HUES64 (cell line): ENCODE results near the gene CHI3L1.

Experiments used
- H3K27ac ChIP-seq: 2 replicates; pipeline ENCODE4 v1.7.0; 2013; ENCODE audit warnings: low read depth, low read length, inconsistent platforms
- H3K27me3 ChIP-seq: 2 replicates; pipeline ENCODE4 v1.6.1; 2013; ENCODE audit warnings: mild to moderate bottlenecking, low read length; ENCODE audit not compliant: insufficient read depth
- H3K36me3 ChIP-seq: 2 replicates; pipeline ENCODE4 v1.6.1; 2013; ENCODE audit warnings: mild to moderate bottlenecking, low read length; ENCODE audit not compliant: insufficient read depth
- H3K4me1 ChIP-seq: 2 replicates; pipeline ENCODE4 v1.6.1; 2013; ENCODE audit warnings: mild to moderate bottlenecking, low read length, moderate library complexity; ENCODE audit not compliant: insufficient read depth
- H3K4me3 ChIP-seq: 2 replicates; pipeline ENCODE4 v1.5.1; 2013; ENCODE audit warnings: mild to moderate bottlenecking, low read length, moderate library complexity
- H3K9ac ChIP-seq: 2 replicates; pipeline ENCODE4 v1.6.1; 2013; ENCODE audit warnings: mild to moderate bottlenecking, low read depth, low read length
- H3K9me3 ChIP-seq: 2 replicates; pipeline ENCODE4 v1.6.1; 2013; ENCODE audit warnings: low read depth, low read length; ENCODE audit not compliant: insufficient read depth
- WGBS: fragments of 150-250, 120-280 bp; methylation state at CpG from one replicate; pipeline ENCODE4 v1.1.7; 2013; ENCODE audit warnings: missing lambda C conversion rate; 5-methylcytosine and 5-hydroxymethylcytosine counted together

CHI3L1 gene

DNA sequence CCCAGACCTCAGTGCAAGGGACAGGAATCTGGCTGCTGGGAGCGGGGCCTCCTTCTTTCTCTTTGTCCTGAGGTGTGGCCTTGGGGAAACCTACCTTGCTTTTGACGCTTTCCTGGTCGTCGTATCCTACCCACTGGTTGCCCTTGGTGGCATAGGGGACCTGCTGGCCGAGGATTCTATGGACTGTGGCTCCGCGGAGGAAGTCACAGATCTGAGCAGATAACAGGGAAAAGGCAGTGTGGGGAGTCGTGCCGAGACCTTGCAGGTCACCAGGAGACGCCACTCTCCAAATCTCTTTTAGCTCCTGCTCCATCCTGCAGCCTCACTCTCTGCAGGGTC lies 6.9 kb downstream of the CHI3L1 start:
- peaks cover 20% of the 10 kb centered on the region; the same call in 1 of the 2 replicates for H3K4me1 ChIP-seq
- H3K4me3 ChIP-seq, result no peak overlapping the region
- no peaks in the 10 kb centered on the region for H3K36me3 ChIP-seq
- no peak overlapping the region for H3K9ac ChIP-seq
- 82% methylated on average over 10 of the region's 10 CpGs for WGBS
- H3K9me3 ChIP-seq, result no peaks in the 10 kb centered on the region
- no peaks in the 10 kb centered on the region for H3K27me3 ChIP-seq
- H3K27ac ChIP-seq, result no peak overlapping the region

DNA sequence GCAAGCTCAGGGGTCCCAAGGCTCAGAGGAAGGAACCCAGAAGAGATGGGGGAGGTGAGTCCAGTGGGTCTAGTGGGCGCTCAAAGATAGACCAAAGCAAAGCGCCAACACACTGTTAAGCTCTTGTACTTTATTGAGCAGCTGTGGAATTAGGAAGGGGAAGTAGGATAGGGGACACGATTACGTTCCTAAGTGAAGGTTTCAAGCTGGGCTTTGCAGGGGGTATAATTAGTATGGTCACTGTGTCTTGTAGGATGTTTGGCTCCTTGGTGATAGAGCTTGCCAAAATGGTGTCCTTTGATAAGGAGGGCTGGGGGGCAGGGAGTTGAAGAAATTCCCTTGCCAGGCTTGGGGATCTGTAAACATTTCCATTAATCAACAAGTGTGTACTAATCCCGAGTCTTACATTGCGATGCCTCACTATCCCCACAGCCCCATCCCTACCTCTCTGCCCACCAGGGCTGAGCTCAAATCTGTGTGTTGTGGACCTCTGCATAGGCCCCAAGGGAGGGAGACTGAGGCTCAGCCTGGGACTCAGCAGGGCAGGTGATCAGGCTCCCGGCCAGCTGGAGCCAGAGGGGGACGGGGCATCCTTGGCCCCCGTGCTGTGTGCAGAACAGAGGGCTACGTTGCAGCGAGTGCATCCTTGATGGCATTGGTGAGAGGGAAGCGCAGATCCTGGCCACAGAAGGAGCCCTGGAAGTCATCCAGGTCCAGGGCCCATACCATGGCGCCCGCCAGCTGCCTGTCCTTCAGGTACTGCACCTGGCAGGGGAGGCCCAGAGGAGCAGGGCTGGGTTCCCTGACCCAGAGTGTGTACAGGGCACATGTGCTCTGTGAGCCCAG lies 7.5 kb downstream of the CHI3L1 start:
- H3K36me3 ChIP-seq, result no peaks in the 10 kb centered on the region
- H3K27ac ChIP-seq, result peak overlapping the region; percentile 32; the same call in 1 of the 2 replicates
- H3K9ac ChIP-seq, result no peak overlapping the region; the same call in 1 of the 2 replicates
- no peaks in the 10 kb centered on the region for H3K9me3 ChIP-seq
- WGBS, result 90% methylated on average over 14 of the region's 14 CpGs
- H3K27me3 ChIP-seq, result no peaks in the 10 kb centered on the region
- H3K4me3 ChIP-seq, result no peak overlapping the region
- H3K4me1 ChIP-seq, result peaks cover 20% of the 10 kb centered on the region; the same call in 1 of the 2 replicates

DNA sequence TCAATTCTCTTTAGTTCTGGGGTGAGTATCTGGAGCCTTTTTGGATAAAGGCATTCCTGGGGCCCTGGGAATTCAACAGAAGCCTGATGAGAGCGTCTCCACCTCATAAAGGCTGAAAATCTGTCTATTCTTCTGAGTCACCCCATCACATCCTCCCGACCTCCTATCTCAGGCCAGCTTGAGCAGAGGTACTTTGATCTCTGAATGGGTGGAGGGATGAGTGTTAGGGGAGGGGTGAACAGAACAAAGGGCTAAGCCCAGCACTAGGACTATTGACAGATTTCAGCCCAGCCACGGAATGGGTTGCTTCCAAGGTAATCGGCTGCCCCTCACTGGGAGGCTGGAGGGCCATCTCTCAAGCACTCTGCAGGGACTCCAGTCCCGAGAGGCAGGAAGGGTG lies 8.4 kb downstream of the CHI3L1 start:
- Histone ChIP-seq H3K27ac (peak overlapping the region; percentile 32; the same call in 1 of the 2 replicates), H3K36me3 (no peaks in the 10 kb centered on the region), H3K27me3 (no peaks in the 10 kb centered on the region), H3K9ac (no peak overlapping the region), H3K9me3 (no peaks in the 10 kb centered on the region), H3K4me1 (peaks cover 23% of the 10 kb centered on the region; the same call in 1 of the 2 replicates), H3K4me3 (no peak overlapping the region)
- 13% methylated on average over 5 of the region's 5 CpGs for WGBS

DNA sequence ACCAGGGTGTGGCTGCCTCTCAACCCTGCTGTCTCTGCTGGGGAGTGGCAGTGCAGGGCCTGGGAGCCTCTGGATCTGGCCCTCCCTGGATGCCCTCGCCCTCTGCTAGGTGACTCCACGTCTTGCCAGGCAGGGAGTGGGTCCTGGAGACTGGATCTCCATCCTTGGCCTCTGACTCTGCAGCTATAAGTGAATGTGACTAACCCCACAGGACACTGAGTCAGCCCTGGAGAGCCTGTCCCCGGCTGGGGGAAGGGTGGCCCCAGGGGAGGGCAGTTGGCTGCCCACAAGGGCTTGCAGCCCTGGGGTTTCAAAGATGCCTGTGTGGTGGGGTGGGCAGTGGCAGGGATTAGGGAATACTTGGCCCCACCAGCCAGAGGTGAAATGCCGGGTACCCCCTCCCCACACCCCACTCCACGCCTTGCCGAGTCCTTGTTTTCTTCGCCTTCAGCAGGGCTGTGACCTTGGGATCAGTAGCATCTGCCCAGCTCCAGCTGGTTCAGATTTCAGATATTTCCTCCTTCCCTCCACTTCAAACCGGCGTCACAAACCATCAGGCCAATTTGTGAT lies 8.9 kb downstream of the CHI3L1 start:
- Histone ChIP-seq H3K9ac (no peak overlapping the region), H3K9me3 (no peaks in the 10 kb centered on the region), H3K27me3 (no peaks in the 10 kb centered on the region), H3K4me1 (peaks cover 23% of the 10 kb centered on the region; the same call in 1 of the 2 replicates), H3K36me3 (no peaks in the 10 kb centered on the region), H3K27ac (peak overlapping the region; percentile 19; the same call in 1 of the 2 replicates), H3K4me3 (no peak overlapping the region)
- 50% methylated on average over 9 of the region's 9 CpGs for WGBS

DNA sequence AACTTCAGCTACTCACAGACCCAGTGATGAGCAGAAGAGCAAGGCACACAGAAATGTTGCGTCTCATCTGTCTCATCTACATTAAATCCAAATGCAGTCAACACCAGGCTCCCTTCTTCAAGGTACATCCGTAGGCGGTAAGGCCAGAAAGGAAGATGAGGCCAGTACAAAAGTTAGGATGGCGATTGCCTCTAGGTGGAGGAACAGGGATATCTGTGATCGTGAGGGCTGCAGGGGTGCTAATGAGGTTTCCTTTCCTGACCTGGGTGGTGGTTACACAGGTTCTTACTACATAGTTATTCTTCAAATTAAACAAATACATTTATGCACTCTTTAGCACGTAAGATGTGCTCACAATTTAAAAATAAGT lies 9.5 kb downstream of the CHI3L1 start:
- Histone ChIP-seq H3K9ac (no peak overlapping the region), H3K27me3 (no peaks in the 10 kb centered on the region), H3K9me3 (no peaks in the 10 kb centered on the region), H3K36me3 (no peaks in the 10 kb centered on the region), H3K4me3 (no peak overlapping the region), H3K27ac (no peak overlapping the region), H3K4me1 (peaks cover 23% of the 10 kb centered on the region; the same call in 1 of the 2 replicates)
- 77% methylated on average over 6 of the region's 6 CpGs for whole genome bisulfite sequencing

DNA sequence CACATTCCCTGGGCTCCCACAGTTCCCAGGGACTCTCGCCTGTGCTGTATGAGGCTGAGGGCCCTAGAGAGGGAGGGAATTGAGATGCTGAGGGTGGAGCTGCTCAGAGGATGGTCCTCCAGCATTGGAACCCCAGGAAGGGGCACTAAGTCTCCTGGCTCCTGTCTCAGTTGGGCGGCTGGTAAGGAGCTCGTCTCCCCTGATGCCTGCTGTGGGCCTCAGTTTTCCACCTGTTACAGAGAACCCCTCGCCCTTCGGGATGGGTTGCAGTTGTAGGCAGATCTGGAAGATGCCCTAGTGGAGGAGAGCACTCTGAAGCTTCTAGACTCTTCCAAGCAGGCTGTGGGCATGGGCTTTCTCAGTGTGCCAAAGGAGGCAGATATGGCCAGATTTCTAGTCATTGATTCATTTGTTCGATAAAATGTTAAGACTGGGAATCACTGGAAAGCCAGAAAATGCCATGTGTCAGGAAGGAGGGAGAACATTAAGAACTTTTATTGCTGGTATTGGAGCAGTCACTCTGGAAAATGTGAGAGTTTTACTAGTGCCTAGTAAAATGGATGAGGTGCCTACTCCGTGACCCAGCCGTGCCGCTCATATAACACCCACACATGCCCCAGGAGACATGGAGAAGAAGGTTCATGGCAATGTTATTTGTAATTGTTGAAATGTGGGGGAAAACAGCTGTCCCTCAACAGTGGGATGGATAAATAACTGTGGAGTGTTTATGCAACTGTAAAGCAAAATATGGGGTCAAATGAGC lies 10.1 kb downstream of the CHI3L1 start:
- Histone ChIP-seq H3K9ac (no peak overlapping the region), H3K27ac (no peak overlapping the region), H3K4me3 (no peak overlapping the region), H3K27me3 (no peaks in the 10 kb centered on the region), H3K36me3 (no peaks in the 10 kb centered on the region), H3K4me1 (peaks cover 23% of the 10 kb centered on the region; the same call in 1 of the 2 replicates), H3K9me3 (no peaks in the 10 kb centered on the region)
- 96% methylated on average over 9 of the region's 9 CpGs for WGBS

DNA sequence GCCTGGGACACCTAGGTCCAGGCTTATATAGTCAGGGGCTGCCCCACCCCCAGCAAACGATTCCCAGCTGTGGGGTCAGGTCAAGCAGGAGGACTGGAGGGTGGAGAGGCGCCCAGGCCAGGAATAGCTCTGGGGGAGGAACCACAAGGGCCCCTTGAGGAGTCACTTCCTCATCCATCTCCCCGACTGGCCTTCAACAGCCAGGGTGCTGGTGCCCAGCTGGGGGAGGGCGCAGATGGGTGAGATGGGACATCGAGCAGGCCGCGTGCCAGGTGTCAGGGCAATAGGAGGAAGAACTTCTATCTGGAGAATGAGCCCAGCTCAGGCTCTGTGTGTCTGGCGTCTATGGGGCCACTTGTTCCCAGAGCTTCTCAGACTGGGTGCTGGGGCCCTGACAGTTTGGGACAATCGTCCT lies 10.7 kb downstream of the CHI3L1 start:
- 96% methylated on average over 9 of the region's 9 CpGs for WGBS
- Histone ChIP-seq H3K4me1 (peaks cover 23% of the 10 kb centered on the region; the same call in 1 of the 2 replicates), H3K27ac (no peak overlapping the region), H3K27me3 (no peaks in the 10 kb centered on the region), H3K36me3 (no peaks in the 10 kb centered on the region), H3K4me3 (no peak overlapping the region), H3K9me3 (no peaks in the 10 kb centered on the region), H3K9ac (no peak overlapping the region)

DNA sequence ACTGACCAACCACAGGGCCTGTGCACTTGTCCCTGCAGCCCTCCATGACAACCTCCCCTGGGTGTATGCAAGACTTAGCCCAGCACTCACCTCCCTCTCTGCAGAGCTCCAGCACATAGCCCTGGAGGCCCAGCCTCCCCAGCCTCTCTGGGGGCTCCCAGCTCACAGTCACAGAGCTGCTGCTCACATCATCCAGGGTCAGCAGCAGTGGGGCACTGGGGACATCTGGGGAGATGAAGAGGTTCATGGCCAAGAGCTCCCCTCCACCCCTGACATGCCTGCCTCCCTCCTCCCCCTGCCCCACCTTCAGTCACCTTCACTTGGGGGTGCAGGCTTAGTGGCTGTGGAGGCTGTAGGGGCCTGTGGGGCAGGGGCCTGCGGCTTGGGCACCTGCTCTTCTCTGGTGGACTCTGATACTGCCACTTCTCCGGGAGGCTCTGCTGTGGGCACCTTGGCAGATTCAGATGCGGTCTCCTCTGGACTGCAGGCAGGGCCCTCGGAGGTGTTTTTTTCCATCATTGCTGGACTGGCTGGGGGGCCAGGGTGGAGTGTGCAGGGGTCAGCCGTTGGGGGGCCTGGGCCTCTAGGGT lies 11.2 kb downstream of the CHI3L1 start, which contains the start of gene MYBPH:
TSS of gene MYBPH (minus strand) at position 590 of the 590 bp plus-strand sequence. CDS start at position 519, 71 bp downstream.
- peaks cover 23% of the 10 kb centered on the region; the same call in 1 of the 2 replicates for H3K4me1 ChIP-seq
- H3K9me3 ChIP-seq, result no peaks in the 10 kb centered on the region

DNA sequence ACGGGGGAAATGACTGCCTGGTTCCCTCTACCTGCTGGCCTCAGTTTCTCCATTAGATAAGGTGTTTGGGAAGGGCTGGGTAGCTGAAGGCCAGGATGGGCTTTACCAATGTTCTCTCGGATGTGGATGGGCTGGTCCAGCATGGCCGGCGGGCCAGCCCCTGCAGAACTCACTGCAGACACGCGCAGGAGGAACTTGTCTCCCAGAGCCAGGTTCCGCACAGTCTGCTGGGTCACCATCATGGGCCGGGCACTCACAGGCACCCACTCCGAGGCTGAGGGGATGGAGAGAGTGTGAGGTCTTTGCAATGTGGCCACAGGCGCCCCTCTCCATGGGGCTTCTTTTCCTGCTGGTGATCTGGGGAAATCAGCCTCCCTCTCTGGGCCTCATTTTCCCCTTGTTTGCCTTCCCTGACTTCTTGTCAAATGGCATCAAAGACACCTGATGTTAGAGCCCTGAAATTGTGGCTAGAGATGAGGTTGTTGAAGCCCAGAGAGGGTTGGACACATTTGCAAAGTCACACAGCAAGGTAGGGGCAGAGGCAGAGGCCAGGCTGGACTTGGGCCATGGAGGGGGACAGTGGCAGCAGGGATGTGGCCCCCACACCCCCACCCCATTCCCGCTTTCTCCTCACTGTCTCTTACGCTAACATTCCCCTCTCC lies 12.0 kb downstream of the CHI3L1 start:
- Histone ChIP-seq H3K27me3 (no peaks in the 10 kb centered on the region), H3K9me3 (no peaks in the 10 kb centered on the region), H3K4me1 (peaks cover 23% of the 10 kb centered on the region; the same call in 1 of the 2 replicates), H3K27ac (no peak overlapping the region), H3K36me3 (no peaks in the 10 kb centered on the region), H3K4me3 (no peak overlapping the region), H3K9ac (no peak overlapping the region)
- WGBS, result 92% methylated on average over 12 of the region's 12 CpGs

More for the DNA sequence above, 11.2 kb downstream of the CHI3L1 start, which contains the start of gene MYBPH:
- Histone ChIP-seq H3K36me3 (no peaks in the 10 kb centered on the region), H3K4me3 (no peak within 1 kb of the TSS), H3K27me3 (no peaks in the 10 kb centered on the region), H3K27ac (no peak within 1 kb of the TSS), H3K9ac (no peak within 1 kb of the TSS)
- WGBS, result 89% methylated on average over 5 of the region's 5 CpGs

DNA sequence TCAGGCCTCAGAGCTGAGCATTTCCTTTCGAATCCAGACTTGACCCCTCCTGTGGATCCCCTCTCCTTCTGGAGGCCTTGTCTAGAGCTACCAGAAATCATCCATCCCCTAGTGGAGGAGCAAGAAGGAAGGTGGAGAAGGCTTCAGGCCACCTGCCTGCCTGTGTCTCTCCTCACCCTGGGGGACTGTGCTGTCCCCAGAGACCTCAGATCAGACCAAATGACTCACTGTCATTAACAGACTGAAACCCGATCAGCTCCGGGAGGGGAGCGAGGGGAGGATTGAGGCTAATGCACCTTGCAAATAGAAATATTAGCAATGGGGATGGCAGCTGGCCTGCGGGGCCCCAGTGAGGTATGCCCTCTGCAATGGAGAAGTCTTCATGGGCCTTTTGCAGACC lies 12.9 kb downstream of the CHI3L1 start:
- Histone ChIP-seq H3K27me3 (no peaks in the 10 kb centered on the region), H3K36me3 (no peaks in the 10 kb centered on the region), H3K27ac (no peak overlapping the region), H3K9ac (no peak overlapping the region), H3K4me1 (peaks cover 17% of the 10 kb centered on the region; the same call in 1 of the 2 replicates), H3K9me3 (no peaks in the 10 kb centered on the region), H3K4me3 (no peak overlapping the region)
- WGBS, result 73% methylated on average over 5 of the region's 5 CpGs
